Omental fat pad (tissue), 4 donors: ENCODE data around the gene IFI27L2. TPM values are rescaled to one million over a fixed set of nuclear protein-coding genes. Genes with fewer than 3 reads are reported as not detected.

Experiments
- ATAC-seq: fragments of 150-250 bp; one replicate; pipeline ENCODE4 v1.9.1; 2016; ENCODE audit warnings: mild to moderate bottlenecking, moderate library complexity; ENCODE audit not compliant: low FRiP score
- DNase-seq: peaks from one replicate; pipeline ENCODE4 v3.0.0-alpha.2; 2019; ENCODE audit warnings: low spot score
- CTCF ChIP-seq, 3 donors: fragments of 450-650 bp; IDR thresholded peaks; one replicate each; pipeline ENCODE4 v1.5.1; 2016 to 2017; ENCODE audit warnings: antibody characterized with exemption in 3 of 3, mild to moderate bottlenecking in 3 of 3, moderate library complexity in 2 of 3
- total RNA-seq, 4 donors: library from RNA; depleted of rRNA; stranded (reverse); fragments of >200 nt; gene quantifications; one replicate each; pipeline ENCODE4 v1.1.0, GENCODE V29; 2016

The IFI27L2 gene
- total RNA-seq, 4 donors from 2014 or later, result 43.2 to 109 (median 47.7) TPM

GRCh38 chr14:94079891-94080620, 49.3 kb downstream of the IFI27L2 start:
- ATAC-seq, result no peak
- no peak for TF ChIP-seq CTCF (IDR thresholded peaks at IDR 0.05)

GRCh38 chr14:94077823-94078222, 51.6 kb downstream of the IFI27L2 start:
- no peak for TF ChIP-seq CTCF (IDR thresholded peaks at IDR 0.05)
- no peak for DNase-seq
- no peak for ATAC-seq

More at GRCh38 chr14:94079891-94080620, 49.3 kb downstream of the IFI27L2 start:
- no peak for DNase-seq

Other genes starting within 250 kb of the IFI27L2 start
- not detected for gene FAM181A, start 202.3 kb downstream of the IFI27L2 start, total RNA-seq
- 1 to 10 TPM in 1 of 4 donors, under 1 TPM in 3; 0.36 to 2.4 (median 0.56) TPM for gene ASB2, start 153.0 kb downstream of the IFI27L2 start, total RNA-seq
- gene CCDC197, start 132.3 kb downstream of the IFI27L2 start, total RNA-seq, result not detected
- gene OTUB2, start 103.3 kb downstream of the IFI27L2 start, total RNA-seq, result 1 to 10 TPM in 2 of 4 donors, under 1 TPM in 2; 0.47 to 1.7 (median 0.96) TPM
- gene DDX24, start 48.4 kb downstream of the IFI27L2 start, total RNA-seq, result 100 to 1,000 TPM; 106 to 215 (median 147) TPM
- gene IFI27L1, start 48.3 kb downstream of the IFI27L2 start, total RNA-seq, result 10 to 100 TPM in 3 of 4 donors, 1 to 10 TPM in 1; 9.2 to 28.6 (median 13.1) TPM
- 1,000 to 10,000 TPM in 1 of 4 donors, 100 to 1,000 TPM in 3; 285 to 1,264 (median 308) TPM for gene IFI27, start 18.9 kb downstream of the IFI27L2 start, total RNA-seq
- gene PPP4R4, start 44.7 kb upstream of the IFI27L2 start, total RNA-seq, result 1 to 10 TPM in 2 of 4 donors, under 1 TPM in 2; 0.25 to 2.0 (median 1.1) TPM
- not detected for gene SERPINA10, start 163.7 kb upstream of the IFI27L2 start, total RNA-seq
- 1 to 10 TPM in 1 of 4 donors, not detected in 3; 1.5 TPM for gene SERPINA6, start 193.7 kb upstream of the IFI27L2 start, total RNA-seq
- not detected for gene SERPINA2, start 237.1 kb upstream of the IFI27L2 start, total RNA-seq